HG03342 (cell line): Measurements from ENCODE around the gene KCND2.

Experiments used
- ATAC-seq: cut with Tn5 transposase; IDR thresholded peaks from one replicate; pipeline ENCODE4 v1.9.1; 2021; ENCODE audit warnings: mild to moderate bottlenecking, moderate library complexity; ENCODE audit not compliant: unreplicated experiment

KCND2 gene

DNA sequence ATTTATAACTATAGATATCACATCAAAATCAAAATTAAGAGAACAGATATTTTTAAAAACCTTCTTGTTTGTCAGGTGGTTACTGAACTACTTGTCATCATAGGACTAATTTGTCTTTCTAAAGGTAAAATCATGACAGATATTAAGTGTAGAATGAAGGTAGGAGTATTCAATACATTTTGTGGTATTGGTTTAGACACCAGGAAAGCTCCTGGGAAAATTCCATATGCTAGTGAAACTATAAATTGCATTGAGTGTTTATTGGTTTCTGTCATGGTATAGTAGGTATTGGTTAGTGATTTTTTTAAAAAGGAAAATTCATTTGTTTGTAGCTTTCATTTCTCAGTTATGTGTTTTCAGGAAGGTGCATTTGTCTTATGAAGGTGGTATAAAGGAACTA is 132.7 kb downstream of the KCND2 start:
- ATAC-seq = no peak

DNA sequence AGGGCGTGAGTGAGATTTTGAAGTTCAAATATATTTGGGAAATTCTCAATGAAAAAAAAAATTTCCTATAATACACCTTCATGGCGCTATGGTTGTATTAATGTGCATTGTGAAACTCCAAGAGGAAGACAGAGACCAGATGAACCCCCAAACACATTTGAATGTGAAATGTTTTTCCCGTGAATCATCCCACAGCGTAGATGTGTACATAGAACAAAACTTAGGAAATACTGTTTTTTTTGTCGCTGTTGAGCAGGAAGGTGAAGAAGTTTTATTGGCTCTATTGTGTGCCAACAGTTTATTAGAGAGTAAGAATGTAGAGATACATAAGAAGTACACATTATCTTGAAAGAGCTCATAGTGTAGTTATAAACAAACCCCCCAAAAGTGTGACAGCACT is 134.0 kb downstream of the KCND2 start:
- ATAC-seq = no peak

DNA sequence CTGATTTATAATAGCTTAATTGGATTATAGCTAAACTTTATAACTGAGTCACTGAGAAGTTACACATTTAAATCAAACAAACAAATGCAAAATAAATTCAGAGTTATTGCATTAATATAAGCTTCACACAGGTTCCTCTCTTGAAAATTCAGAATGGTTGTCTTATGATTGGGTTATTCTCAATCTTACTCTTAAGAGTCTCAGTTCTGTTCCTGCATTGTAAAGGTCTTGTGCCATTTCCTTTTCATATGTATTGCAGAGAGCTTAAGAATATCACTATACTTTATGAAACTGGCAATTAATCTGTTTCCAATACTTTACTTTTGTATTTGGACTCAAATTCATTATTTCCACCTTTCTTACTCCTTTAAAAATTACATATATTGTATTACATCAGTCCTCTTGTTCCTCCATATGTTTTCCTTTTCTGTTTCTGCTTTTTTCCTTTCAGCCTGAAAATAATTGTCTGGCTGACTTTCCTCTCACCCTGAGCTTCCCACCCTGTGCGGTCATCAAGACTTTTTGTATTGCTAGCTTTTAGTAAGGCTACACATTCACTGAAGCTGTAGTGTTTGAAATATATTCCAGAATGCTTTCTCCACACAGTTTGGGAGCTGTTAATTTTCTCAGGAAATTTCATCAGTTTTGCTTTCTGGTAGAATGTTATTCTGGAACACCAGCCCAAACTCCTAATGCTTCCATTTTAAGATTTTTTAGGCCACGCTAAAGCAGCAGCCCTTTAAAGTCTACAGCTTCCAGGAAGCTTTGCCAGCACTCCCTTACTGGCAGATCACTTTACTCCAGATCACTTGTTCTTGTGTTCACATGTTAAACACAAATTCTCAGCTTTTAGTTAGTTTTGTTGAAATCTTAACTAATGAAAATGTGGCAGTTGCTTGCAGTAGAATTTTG is 139.4 kb downstream of the KCND2 start:
- ATAC-seq = peak; percentile 80

- ATAC-seq = no peak
Observed at GRCh38 chr7:120413164-120413563, 140.2 kb downstream of the KCND2 start.

DNA sequence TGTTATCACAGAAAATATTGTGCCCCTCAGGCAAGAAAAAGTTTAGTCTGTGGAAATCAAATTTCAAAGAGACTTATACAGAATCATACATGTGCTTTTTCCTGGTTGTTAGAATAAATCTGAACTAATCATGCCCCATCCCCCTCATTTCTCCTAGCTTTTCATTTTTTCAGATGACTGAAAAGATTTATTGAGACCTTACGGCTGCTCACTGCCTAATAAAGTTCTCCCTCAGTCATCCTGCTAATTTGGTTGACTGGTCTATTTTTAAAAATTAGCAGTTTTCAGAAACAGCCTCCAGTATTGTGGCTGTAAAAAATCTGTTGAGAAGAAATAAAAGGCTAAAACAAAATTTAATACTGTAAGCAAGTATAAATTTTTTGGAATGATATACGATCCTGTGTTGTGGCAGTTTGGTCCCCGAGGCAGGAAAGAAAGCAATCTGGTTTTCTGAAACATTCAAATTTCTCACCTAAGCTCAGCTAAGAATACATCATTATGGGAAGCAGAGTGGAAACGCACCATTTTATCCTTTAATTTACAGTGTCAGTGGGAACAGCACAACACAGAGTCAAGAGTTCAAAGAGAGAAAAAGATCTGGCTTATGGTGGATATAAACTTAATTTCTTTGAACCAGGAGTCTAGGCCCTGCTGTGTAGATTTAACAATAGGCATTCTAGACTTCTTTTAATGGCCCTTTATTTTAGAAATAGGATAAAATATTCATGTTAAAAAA is 144.4 kb downstream of the KCND2 start:
- no peak for ATAC-seq

DNA sequence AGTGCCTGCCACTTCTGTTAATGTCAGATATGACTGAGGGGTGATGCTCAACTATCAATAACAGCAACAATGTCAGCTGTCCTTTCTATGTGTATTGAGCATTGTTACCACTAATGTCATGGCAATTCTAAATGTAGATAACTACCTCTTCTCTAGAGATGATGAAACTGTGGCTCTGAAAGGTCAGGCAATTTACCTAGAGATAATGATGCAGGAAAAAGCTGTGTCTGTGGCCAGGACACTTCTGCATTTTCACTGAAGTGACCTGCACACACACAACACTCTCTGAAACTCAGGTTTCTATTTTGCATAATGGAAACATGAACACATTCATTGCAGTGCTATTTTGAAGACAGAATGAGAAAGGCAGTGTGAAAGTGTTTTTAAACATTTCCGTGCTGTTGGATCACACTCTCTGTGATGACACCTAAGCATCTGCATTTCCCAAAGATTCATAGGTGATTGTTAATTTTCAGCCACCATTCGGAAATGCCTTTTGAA is 148.2 kb downstream of the KCND2 start:
- ATAC-seq = peak; percentile 97

GRCh38 chr7:120431016-120431415 is 158.0 kb downstream of the KCND2 start:
- ATAC-seq = peak; percentile 56

- no peak for ATAC-seq
Observed at GRCh38 chr7:120436487-120437060, 163.6 kb downstream of the KCND2 start.

- peak; percentile 91 for ATAC-seq
Observed at GRCh38 chr7:120441850-120442249, 168.9 kb downstream of the KCND2 start.

- ATAC-seq = peak; percentile 45
Observed at GRCh38 chr7:120442838-120443237, 169.9 kb downstream of the KCND2 start.

GRCh38 chr7:120444650-120445049 is 171.7 kb downstream of the KCND2 start:
- no peak for ATAC-seq

DNA sequence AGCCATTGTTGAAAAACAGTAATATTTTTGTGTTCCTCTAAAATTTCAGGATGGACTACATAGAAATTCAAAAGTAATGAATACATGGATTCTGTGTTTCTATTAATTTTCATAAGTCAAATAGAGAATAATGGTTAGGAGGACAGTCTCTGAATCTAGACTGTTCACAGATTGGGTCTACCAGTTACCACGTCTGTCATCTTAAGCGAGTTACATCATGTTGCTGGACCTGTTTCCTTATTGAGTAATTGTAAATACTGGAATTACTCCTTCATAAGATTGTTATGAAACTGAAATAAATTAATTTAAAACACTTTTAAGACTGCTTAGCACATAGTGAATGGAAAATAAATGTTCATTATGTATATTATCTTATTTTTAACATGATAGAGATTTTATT is 172.3 kb downstream of the KCND2 start:
- no peak for ATAC-seq

DNA sequence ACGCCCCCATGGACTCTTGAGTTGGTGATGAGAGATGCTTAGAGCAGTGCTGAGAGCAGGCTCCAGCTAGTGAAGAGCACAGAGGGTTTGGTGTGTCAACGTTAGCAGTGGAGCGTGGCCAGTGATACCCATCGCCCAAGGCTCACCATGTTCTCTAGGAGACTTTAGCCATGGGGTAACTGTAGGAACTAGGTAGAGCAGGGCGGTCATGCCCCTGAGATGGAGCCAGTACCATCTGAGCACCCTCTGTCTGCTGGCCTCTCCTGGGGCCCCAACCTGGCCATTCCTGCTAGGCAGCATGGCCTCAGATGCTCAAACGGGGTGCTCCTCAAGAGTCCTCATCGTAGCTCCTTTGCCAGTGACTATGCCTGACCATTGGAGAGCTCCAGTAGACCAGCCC is 179.7 kb downstream of the KCND2 start:
- no peak for ATAC-seq

DNA sequence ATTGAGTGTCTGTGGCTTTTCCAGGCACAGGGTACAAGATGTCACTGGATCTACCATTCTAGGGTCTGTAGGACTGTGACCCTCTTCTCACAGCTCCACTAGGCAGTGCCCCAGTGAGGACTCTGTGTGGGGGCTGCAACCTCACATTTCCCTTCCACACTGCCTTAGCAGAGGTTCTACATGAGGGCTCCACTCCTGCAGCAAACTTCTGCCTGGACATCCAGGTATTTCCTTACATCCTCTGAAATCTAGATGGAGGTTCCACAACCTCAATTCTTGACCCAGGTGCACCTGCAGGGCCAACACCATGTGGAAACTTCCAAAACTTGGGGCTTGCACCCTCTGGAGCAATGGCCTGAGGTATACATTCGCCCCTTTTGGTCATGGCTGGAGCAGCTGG is 183.7 kb downstream of the KCND2 start:
- ATAC-seq = no peak

- no peak for ATAC-seq
Observed at GRCh38 chr7:120460949-120461348, 188.0 kb downstream of the KCND2 start.

- ATAC-seq = no peak
Observed at GRCh38 chr7:120462991-120463390, 190.0 kb downstream of the KCND2 start.

GRCh38 chr7:120464104-120464503 is 191.1 kb downstream of the KCND2 start:
- no peak for ATAC-seq

DNA sequence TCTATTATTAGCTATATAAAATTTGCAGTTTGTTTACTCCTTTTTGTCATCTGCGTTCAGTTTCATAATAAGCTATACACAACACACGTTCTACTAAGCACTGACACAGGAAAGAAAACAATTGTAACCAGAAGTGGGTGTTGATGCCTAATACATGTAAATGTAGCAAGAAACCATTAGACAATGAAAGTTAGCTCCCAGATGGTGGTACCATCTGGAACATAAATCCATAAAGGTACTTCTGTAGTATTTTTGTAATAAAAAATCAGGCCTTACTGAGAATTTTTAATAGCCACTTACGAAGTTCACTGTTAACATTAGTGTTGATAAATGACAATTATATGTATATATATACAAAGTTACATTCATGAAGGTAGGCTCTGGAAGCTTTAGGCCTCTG is 194.7 kb downstream of the KCND2 start:
- no peak for ATAC-seq

DNA sequence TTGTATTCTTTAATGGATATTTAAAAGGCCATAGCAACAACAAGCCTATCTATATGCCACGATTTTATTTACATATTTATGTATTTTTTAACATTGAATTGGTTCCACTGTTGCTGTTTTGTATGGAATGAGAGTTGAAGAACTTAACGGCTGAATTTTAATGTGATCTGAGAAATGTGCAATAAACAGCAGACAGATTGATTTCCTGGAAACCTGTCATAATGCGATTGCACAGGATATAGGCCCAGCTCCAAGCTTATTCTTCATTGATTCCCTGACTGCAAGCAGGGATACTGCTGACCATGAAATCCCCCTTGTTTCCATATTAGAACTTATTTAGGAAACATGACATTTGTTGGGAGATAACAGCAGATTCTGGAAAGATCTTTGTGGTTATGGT is 195.6 kb downstream of the KCND2 start:
- no peak for ATAC-seq

- ATAC-seq = no peak
Observed at GRCh38 chr7:120472892-120473291, 199.9 kb downstream of the KCND2 start.

GRCh38 chr7:120473352-120473751 is 200.4 kb downstream of the KCND2 start:
- ATAC-seq = no peak

GRCh38 chr7:120475994-120476393 is 203.0 kb downstream of the KCND2 start:
- peak; percentile 64 for ATAC-seq
